HG02840 (cell line): ENCODE data around the gene YPEL3.
"Not testable (repeated sequence)": the region's sequence is repeated elsewhere in the genome, so short reads cannot be mapped to it uniquely, and the experiment has no call there.

Experiments used
- ATAC-seq: cut with Tn5 transposase; IDR thresholded peaks from one replicate; pipeline ENCODE4 v1.9.1; 2021; ENCODE audit warnings: mild to moderate bottlenecking, moderate library complexity, moderate number of reproducible peaks; ENCODE audit not compliant: unreplicated experiment, low FRiP score

YPEL3 gene, protein sequence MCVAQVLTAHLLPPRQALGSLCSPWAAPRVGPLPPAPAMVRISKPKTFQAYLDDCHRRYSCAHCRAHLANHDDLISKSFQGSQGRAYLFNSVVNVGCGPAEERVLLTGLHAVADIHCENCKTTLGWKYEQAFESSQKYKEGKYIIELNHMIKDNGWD

GRCh38 chr16:30096105-30096861 lies at the start of gene YPEL3:
TSS of gene YPEL3 (minus strand) at chr16:30096213. CDS start at chr16:30095482, 731 bp downstream.
- ATAC-seq = peak; percentile 50

GRCh38 chr16:30145657-30146056 lies 49.6 kb upstream of the YPEL3 start:
- ATAC-seq = no peak

DNA sequence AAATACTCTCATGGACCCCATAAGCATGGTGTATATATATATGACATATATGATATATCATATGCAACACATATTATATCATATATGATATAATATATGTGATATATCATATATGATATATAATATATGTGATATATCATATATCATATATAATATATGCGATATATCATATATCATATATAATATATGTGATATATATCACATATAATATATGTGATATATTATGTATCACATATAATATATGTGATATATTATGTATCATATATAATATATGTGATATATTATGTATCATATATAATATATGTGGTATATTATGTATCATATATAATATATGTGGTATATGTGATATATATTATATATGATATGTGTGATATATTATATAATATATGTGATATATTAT lies 48.9 kb upstream of the YPEL3 start:
- ATAC-seq = no peak

GRCh38 chr16:30144017-30144416 lies 48.0 kb upstream of the YPEL3 start:
- ATAC-seq = no peak

GRCh38 chr16:30143347-30143702 lies 47.3 kb upstream of the YPEL3 start:
- ATAC-seq = no peak

DNA sequence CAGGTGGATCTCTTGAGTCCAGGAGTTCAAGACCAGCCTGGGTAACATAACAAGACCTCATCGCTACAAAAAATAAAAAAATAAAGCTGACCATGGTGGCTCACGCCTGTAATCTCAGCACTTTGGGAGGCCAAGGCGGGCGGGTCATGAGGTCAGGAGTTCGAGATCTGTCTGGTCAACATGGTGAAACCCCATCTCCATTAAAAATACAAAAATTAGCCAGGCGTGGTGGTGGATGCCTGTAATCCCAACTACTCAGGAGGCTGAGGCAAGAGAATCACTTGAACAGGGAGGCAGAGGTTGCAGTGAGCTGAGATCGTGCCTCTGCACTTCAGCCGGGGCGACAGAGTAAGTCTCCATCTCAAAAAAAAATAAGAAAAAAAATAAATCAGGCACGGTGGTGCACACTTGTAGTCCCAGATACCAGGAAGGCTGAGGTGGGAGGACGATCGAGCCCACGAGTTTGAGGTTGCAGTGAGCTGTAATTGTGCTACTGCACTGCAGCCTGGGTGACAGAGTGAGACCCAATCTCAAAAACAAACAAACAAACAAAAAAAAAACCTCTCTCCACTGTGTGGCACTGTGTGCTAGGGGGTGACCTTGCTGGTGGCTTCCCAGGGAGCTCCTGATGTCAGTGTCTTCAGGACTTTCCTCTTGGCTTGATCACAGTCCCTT lies 46.8 kb upstream of the YPEL3 start:
- ATAC-seq = no peak

GRCh38 chr16:30141750-30142149 lies 45.7 kb upstream of the YPEL3 start:
- ATAC-seq = no peak

DNA sequence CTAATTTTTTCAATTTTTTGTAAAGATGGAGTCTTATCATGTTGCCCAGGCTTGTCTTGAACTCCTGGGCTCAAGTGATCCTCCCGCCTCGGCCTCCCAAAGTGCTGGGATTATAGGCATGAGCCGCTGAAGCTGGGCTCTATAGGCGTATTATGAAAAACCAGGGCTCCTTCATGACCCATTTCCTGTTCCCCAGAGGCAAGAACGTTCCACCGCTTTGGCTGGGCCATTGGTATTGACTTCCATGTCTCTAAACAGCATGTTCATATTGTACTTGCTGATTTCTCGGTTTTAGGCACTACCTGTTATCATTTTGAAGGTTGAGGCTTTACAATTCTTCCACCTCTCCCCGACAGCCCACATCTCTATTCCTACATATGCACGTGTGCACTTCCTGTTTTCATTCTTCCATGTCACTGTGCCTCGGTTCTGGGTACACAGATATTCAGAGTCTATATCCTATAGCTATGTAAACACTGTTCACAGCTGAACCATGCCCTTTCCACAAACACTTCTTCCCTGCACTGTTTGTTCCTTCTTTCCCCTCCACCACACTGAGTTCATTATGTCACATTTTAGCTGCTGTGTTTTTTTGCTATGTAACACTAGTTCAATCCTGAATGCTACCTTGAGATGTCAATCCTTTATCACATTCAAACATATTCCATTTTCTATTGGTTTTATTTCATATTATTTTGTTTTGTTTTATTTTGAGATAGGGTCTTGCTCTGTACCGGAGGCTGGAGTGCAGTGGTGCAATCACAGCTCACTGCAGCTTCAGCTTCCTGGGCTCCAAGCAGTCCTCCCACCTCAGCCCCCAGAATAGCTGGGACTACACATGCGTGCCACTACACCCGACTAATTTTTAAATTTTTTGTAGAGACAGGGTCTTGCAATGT lies 43.8 kb upstream of the YPEL3 start:
- no peak for ATAC-seq

DNA sequence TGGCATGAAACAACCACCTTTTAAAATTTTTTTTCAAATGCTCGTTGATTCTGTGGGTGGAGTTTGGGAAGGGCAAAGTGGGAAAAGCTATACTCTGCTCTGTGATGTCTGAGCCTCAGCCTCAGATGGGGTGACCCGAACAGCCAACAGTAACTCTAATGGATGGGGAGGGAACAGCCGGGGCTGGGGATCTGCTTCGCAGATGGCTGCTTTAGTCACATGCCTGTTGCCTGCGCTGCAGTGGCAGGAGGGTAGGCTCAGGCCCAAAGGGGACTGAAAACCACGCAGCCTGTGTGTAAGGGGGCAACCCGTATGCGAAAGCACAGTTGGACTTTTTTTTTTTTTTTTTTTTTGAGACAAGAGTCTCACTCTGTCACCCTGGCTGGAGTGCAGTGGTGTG lies 41.9 kb upstream of the YPEL3 start:
- ATAC-seq = no peak

GRCh38 chr16:30136971-30137605 lies 41.1 kb upstream of the YPEL3 start:
- no peak for ATAC-seq

DNA sequence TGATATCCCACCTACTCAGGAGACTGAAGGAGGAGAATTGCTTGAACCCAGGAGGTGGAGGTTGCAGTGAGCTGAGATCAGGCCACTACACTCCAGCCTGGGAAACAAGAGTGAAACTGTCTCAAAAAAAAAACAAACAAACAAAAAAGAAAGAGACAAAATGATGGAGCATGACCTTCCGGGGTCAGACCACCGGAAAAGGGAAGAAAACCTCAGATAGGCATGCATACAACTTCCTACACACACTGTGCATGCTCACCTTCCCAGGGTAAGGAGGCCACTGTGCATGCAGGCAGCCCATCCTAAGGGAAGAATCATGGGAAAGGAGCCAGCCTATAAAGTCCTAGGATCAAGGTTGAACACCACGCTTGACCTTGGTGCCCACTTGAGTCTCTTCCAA lies 36.6 kb upstream of the YPEL3 start:
- ATAC-seq = no peak

DNA sequence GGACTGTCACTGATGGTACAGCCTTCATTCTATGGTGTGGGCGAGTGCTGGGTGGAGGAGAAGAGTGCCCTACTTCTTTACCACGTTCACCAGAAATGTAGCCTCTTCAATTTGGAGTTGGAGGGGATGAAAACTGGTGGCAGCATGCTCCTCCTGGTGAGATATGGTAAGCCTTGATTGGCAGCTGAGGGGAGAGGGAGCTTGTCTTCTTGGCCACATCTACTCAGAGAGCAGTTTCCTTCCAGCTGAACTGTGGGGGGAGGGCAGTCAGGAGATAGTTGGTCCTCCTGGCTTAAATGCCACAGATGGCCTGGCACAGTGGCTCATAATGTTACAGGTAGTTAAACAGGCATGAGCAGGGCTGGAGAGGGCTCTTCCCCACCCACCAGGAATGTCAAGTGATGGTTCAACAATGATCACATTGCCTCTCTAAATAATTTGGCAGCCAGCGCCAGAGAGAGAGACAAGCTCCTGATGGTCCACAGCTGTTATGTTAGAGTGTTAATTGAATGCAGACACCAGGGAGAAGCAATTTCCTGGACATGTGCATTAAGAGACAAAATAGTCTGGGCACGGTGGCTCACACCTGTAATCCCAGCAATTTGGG lies 36.0 kb upstream of the YPEL3 start:
- ATAC-seq = no peak

DNA sequence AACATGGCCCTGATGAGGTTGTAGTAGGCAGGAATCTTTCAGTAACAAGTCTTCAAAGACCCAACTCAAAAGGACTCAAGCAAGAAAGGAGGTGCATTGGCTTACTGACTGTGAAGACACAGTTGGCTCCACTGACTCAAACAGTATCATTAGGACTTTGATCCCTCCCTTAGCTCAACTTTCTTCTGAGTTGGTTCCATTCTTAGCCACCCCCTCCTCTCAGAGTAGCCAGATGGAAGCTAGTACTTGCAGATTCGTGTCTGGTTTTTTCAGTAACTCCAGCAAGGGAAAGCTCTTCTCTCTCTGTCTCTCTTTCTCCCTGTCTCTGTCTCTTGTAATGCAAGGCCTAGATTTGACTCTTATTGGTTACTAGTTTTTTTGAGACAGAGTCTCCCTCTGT lies 32.0 kb upstream of the YPEL3 start:
- ATAC-seq = no peak

- ATAC-seq = not testable (repeated sequence)
Measured at GRCh38 chr16:30125690-30126089, 29.7 kb upstream of the YPEL3 start.

- ATAC-seq = no peak
Measured at GRCh38 chr16:30124985-30125379, 29.0 kb upstream of the YPEL3 start.

DNA sequence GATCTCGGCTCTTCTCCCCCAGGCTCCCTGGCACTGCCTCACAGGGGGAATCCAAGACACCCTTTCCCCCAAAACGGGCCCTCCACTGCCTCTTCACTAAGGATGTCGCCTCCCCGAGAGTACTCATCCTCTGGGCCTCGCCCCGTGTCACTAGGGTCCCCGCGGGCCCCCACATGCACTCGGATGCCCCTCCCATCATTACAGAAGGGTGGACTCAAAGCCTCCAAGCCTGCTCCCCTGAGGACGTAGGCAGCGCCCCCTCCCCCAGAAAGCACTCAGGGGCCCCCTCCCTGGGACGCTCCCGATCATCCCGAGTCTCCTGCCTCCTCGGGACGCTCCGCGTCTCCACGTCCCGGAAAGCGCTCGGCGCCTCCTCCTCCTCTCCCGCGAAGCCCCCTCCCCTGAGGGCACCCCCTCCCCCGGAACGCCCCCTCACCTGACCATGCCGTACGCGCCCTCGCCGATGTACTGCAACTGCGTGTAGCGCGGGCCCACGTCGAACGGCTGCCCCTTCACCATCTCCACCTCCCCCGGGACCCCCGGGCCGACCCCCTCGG lies 26.7 kb upstream of the YPEL3 start:
- ATAC-seq = peak; percentile 25

DNA sequence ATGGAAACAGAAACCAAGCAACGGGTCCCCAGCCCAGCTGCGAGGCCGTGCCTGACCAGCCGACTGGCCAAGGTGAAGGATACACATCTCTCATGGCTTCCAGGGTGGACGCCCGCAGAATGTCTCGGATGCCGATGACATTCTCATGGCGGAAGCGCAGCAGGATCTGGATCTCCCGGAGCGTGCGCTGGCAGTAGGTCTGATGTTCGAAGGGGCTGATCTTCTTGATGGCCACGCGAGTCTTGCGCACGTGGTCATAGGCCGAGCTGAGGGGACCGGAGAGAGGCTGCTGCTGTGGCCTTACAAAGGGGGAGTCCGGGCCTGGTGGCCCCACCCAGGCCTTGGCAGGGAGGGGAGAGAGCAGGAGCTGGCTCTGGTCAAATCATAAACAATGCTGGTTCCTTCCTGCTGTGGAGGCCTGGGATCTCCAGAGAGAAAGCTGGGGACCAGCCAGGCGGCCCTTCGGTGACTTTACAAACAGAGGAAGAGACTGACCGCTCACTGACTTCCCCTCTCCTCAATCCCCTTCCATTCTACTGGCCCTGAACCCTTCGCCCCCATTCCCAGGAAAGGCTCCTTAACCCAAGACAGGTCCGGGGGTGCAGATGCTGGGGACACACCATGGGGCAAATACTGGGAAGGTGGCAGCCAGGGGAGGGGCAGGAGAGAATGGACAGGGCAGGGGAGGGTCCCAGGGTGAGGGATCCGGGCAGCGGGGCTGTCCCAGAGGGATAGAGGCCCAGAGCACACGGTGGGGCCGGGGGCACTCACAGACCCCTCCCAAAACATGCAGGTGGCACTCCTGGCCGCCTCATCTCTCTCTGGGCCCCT lies 25.9 kb upstream of the YPEL3 start:
- ATAC-seq = no peak

- ATAC-seq = no peak
Measured at GRCh38 chr16:30120340-30121105, 24.5 kb upstream of the YPEL3 start.
